GM06990 (cell line): ENCODE results near the gene HERC2.
"Not testable (repeated sequence)": the region's sequence is repeated elsewhere in the genome, so short reads cannot be mapped to it uniquely, and the experiment has no call there.

Source experiments
- DNase-seq: peaks from one replicate; pipeline ENCODE4 v3.0.0-alpha.2; 2011; ENCODE audit not compliant: insufficient read length; ENCODE audit errors: extremely low read depth
- H3K27me3 ChIP-seq: replicated peaks from 2 replicates; pipeline ENCODE4 v1.6.0; 2011; ENCODE audit warnings: low read length; ENCODE audit not compliant: control insufficient read depth, insufficient read depth
- H3K36me3 ChIP-seq: 2 replicates; pipeline ENCODE4 v1.5.1; 2011; ENCODE audit warnings: low read length; ENCODE audit not compliant: control insufficient read depth, insufficient read depth
- H3K4me3 ChIP-seq: replicated peaks from 2 replicates; pipeline ENCODE4 v1.5.1; 2011; ENCODE audit warnings: low read depth, mild to moderate bottlenecking, control low read depth, low read length
- TF ChIP-seq, protein P1 (sequence below): IDR thresholded peaks from 2 replicates; pipeline ENCODE4 v1.5.1; 2011; ENCODE audit warnings: low read length, control low read depth, mild to moderate bottlenecking, inconsistent platforms; ENCODE audit not compliant: insufficient read depth, poor library complexity, severe bottlenecking

The HERC2 gene

DNA sequence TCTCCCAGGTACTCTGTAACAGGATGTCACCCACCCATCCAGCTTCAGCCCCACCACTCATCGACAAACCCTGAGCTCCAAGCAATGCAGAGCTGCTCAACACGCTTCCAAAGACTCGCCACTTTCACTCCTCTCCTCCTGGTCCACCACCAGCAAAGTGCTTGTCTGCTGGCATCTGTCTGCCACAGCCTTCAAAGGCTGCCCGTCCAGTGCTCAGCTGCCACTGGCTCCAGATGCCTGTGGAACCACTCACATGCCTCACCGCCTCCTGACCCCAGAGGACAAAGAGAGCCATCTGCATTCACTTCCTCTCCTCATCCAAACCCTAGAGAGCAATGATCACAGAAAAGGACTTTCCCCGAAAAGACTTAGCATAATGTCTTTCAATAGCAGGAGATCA lies 113.4 kb downstream of the HERC2 start:
- Histone ChIP-seq H3K36me3 (peaks cover 1% of the 10 kb centered on the region), H3K4me3 (no peak overlapping the region), H3K27me3 (no peaks in the 10 kb centered on the region)
- no peak for DNase-seq
- TF ChIP-seq, protein P1, sequence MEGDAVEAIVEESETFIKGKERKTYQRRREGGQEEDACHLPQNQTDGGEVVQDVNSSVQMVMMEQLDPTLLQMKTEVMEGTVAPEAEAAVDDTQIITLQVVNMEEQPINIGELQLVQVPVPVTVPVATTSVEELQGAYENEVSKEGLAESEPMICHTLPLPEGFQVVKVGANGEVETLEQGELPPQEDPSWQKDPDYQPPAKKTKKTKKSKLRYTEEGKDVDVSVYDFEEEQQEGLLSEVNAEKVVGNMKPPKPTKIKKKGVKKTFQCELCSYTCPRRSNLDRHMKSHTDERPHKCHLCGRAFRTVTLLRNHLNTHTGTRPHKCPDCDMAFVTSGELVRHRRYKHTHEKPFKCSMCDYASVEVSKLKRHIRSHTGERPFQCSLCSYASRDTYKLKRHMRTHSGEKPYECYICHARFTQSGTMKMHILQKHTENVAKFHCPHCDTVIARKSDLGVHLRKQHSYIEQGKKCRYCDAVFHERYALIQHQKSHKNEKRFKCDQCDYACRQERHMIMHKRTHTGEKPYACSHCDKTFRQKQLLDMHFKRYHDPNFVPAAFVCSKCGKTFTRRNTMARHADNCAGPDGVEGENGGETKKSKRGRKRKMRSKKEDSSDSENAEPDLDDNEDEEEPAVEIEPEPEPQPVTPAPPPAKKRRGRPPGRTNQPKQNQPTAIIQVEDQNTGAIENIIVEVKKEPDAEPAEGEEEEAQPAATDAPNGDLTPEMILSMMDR = no peak

DNA sequence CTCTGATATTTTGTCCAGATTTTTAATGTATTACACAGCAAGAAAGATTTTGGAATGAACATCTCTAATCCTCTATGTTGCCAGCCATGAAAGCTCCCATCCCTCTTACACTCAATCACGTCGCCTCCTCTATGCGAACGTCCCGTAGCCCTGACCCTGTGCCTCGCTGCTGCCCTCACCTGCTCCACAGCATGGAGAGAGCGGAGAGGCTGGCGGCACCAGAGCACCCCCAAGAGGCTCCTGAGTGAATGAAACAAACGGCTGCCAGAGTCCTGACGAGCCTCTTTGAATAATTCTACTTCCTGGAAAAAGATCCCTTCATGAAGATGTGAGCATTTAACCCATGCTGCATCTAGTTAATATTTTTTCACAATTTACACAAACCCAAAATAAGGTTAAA lies 116.3 kb downstream of the HERC2 start:
- not testable (repeated sequence) for H3K4me3 ChIP-seq, DNase-seq, H3K27me3 ChIP-seq, H3K36me3 ChIP-seq

DNA sequence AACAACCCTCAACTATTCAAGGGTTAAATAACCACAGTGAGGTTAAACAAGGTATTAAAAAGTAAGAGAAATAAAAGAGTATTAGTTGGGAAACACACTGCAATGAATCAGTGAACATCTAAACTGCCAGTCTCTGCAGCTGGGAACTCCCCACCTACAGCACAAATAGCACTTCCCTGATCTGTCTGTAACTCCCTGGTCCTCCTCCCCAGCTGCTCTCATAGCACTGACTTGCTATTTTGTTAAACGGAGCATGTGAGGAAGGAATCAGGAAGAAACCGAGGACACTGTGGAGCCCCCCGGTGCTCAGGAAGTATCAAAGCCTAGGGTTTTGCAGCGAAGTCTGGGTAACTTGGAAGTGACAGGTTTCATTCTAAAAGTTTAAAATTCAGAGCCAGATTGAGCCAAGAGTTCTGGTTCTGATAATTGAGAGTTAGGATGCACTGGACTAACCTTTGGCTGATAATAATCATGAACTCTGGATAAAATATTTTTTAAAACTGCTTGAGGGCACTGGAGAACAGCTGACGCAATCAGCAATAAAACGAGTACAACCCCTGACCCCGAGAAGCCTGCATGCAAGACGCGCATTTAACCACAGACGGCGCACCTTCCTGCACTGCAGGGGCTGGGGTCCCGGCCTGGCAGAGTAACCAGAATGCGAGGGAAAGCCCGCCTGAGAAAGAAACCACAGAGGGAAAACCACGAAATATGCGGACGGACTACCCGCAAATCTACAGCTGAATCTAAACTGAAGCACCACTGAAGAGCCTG lies 118.7 kb downstream of the HERC2 start:
- not testable (repeated sequence) for H3K4me3 ChIP-seq, H3K36me3 ChIP-seq, H3K27me3 ChIP-seq, DNase-seq

DNA sequence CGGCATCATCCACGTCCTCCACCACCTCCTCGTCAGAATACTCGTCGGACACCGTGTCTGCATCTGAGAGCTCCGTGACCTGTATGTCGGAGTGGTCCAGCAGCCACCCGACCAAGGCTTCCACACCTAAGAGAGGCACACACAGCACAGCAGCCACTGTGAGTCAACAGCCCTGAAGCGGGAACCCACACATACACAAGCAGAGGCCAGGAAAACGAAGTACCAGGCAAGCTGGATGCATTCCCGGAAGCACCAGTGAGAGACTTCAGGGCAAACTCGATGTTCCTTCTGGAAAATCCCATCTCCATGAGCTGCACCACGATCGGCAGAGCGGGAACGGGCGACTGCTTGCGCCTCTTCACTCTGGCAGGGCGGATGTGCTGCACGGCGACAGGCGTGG lies 119.9 kb downstream of the HERC2 start:
- not testable (repeated sequence) for H3K4me3 ChIP-seq, DNase-seq, H3K27me3 ChIP-seq, H3K36me3 ChIP-seq

DNA sequence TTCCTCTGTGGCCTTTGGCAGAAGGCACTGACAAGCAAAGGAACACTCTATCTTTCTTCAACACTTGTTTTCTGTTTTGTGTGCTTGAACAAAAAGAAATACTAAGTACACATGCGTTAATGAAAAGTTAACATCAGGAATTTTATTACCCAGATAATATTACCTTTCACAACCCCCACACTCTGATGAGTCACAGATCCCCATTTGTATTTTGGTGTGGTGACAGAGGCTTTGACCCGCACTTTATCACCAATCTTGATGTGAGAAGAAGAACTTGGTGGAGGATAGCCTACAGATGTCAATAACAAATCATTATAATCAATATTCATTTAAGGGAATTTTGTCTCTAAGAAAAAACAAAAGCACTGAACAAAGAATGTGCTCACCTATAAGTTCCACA lies 123.8 kb downstream of the HERC2 start:
- not testable (repeated sequence) for H3K27me3 ChIP-seq, DNase-seq, H3K4me3 ChIP-seq, H3K36me3 ChIP-seq

- H3K4me3 ChIP-seq, H3K27me3 ChIP-seq, DNase-seq, H3K36me3 ChIP-seq: not testable (repeated sequence)
Observed at GRCh38 chr15:28197694-28198093, 124.3 kb downstream of the HERC2 start.

DNA sequence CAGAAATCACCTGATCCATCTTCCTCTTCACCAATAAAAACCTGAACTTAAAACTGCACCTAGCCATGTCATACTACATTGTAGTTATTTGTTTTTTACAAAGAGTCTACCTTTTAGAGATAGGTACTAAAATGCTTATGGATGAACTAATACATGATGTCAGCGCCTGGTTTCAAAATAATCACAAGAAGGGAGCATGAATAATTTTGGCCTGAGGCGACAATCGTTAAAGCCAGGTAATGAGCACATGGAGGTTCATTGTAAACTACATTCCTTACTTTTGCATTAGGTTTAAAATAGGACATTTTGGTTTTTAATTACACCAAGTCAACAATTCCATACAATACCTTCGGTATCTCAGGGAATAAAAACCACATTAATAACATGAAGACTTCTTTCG lies 125.4 kb downstream of the HERC2 start:
- not testable (repeated sequence) for DNase-seq, H3K4me3 ChIP-seq, H3K36me3 ChIP-seq, H3K27me3 ChIP-seq

DNA sequence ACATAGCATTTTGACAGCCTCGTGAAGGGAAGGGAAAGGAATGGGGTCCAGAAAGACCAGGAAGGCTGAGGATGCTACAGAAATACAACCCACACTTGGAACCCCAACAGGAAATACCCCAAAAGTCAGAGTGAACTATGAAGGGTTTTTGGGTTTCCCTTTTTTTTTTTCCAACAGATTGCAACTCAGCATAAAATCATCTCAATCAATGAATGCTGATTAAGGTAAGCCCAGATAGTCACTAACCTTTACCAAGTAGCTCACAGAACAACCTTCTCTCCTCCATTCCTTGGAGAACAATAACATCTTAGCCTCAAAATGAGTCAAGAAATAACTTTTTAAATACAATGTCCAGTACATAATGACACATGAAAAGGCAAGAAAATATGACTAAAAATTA lies 129.2 kb downstream of the HERC2 start:
- TF ChIP-seq, protein P1 = no peak
- H3K36me3 ChIP-seq = peaks cover 4% of the 10 kb centered on the region
- DNase-seq = no peak
- H3K4me3 ChIP-seq = no peak overlapping the region
- no peaks in the 10 kb centered on the region for H3K27me3 ChIP-seq

DNA sequence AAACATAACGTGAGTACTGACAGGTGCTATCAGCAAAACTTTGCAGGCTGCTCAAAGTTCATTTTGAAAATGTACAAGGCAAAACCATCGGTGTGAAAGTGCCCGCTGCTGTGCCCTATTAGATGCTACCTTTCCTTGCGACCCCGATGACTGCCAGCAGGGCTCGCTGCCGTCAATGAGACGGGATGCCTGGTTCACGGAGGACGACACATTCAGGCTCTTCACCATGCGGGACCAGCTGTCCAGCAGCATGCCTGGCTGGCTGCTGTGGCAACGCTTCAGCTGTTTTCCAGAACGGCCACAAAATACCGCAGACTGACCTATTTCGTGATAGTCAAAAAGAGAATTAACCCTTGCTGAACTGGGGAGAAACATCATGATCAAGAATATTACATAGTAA lies 130.1 kb downstream of the HERC2 start:
- H3K36me3 ChIP-seq = peaks cover 6% of the 10 kb centered on the region
- no peak for DNase-seq
- no peak overlapping the region for H3K4me3 ChIP-seq
- H3K27me3 ChIP-seq = no peaks in the 10 kb centered on the region
- TF ChIP-seq, protein P1 = no peak
